SK-N-SH (cell line): Measurements from ENCODE around the gene EXOC4.
"Not testable (repeated sequence)": the region's sequence is repeated elsewhere in the genome, so short reads cannot be mapped to it uniquely, and the experiment has no call there.

ENCODE experiments used
- EP300 ChIP-seq, 2 experiments: IDR thresholded peaks; 2 replicates each; pipeline versions ENCODE4 v1.4.0 to v1.6.1; 2012; ENCODE audit warnings: borderline replicate concordance in 1 of 2, low read depth in 1 of 2, low read length in 1 of 2
- EZH2phosphoT487 ChIP-seq: fragments of 200-600 bp; sonication (generic); IDR thresholded peaks from 2 replicates; pipeline ENCODE4 v1.6.1; 2017; ENCODE audit warnings: low read depth, mixed run types, mild to moderate bottlenecking, antibody characterized with exemption, moderate library complexity, borderline replicate concordance
- JUND ChIP-seq: IDR thresholded peaks from 2 replicates; pipeline ENCODE4 v1.4.0; 2012
- RAD21 ChIP-seq: IDR thresholded peaks from 2 replicates; pipeline ENCODE4 v1.6.1; 2012; ENCODE audit warnings: mild to moderate bottlenecking, low read length
- RXRA ChIP-seq: IDR thresholded peaks from 2 replicates; pipeline ENCODE4 v1.4.0; 2012; ENCODE audit warnings: low read depth, mild to moderate bottlenecking, borderline replicate concordance
- SIN3A ChIP-seq: IDR thresholded peaks from 2 replicates; pipeline ENCODE4 v1.6.1; 2012; ENCODE audit warnings: low read depth, mild to moderate bottlenecking, low read length, moderate library complexity, borderline replicate concordance
- YY1 ChIP-seq: IDR thresholded peaks from 2 replicates; pipeline ENCODE4 v1.4.0; 2012; ENCODE audit warnings: low read depth, mild to moderate bottlenecking
- TF ChIP-seq, protein P1 (sequence below): fragments of 200-600 bp; sonication (generic); IDR thresholded peaks from 2 replicates; pipeline ENCODE4 v1.6.1; 2017; ENCODE audit warnings: antibody characterized with exemption, mild to moderate bottlenecking, moderate library complexity
- TF ChIP-seq, protein P2 (sequence below): IDR thresholded peaks from 2 replicates; pipeline ENCODE4 v1.6.1; 2012; ENCODE audit warnings: mild to moderate bottlenecking, low read depth, low read length, moderate library complexity
- TF ChIP-seq, protein P3 (sequence below): IDR thresholded peaks from 2 replicates; pipeline ENCODE4 v1.4.0; 2012; ENCODE audit warnings: low read depth

DNA sequence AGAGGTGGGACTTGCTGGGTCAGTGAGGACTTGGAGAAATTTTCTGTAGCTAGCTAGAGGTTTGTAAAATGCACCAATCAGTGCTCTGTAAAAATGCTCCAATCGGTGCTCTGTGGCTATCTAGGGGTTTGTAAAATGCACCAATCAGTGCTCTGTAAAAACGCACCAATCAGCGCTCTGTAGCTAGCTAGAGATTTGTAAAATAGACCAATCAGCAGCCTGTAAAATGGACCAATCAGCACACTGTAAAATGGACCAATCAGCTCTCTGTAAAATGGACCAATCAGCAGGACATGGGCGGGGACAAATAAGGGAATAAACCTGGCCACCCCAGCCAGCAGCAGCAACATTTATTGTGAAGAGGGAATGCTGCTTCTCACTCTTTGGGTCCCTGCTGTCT lies 526.7 kb downstream of the EXOC4 start:
- TF ChIP-seq, protein P1, sequence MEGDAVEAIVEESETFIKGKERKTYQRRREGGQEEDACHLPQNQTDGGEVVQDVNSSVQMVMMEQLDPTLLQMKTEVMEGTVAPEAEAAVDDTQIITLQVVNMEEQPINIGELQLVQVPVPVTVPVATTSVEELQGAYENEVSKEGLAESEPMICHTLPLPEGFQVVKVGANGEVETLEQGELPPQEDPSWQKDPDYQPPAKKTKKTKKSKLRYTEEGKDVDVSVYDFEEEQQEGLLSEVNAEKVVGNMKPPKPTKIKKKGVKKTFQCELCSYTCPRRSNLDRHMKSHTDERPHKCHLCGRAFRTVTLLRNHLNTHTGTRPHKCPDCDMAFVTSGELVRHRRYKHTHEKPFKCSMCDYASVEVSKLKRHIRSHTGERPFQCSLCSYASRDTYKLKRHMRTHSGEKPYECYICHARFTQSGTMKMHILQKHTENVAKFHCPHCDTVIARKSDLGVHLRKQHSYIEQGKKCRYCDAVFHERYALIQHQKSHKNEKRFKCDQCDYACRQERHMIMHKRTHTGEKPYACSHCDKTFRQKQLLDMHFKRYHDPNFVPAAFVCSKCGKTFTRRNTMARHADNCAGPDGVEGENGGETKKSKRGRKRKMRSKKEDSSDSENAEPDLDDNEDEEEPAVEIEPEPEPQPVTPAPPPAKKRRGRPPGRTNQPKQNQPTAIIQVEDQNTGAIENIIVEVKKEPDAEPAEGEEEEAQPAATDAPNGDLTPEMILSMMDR = not testable (repeated sequence)
- not testable (repeated sequence) for TF ChIP-seq SIN3A; EP300 (IDR thresholded peaks at IDR 0.05; ENCODE audit: borderline replicate concordance in 1 of 2, low read depth in 1 of 2, low read length in 1 of 2); EZH2phosphoT487; YY1; RAD21; JUND; RXRA
- TF ChIP-seq, protein P2, sequence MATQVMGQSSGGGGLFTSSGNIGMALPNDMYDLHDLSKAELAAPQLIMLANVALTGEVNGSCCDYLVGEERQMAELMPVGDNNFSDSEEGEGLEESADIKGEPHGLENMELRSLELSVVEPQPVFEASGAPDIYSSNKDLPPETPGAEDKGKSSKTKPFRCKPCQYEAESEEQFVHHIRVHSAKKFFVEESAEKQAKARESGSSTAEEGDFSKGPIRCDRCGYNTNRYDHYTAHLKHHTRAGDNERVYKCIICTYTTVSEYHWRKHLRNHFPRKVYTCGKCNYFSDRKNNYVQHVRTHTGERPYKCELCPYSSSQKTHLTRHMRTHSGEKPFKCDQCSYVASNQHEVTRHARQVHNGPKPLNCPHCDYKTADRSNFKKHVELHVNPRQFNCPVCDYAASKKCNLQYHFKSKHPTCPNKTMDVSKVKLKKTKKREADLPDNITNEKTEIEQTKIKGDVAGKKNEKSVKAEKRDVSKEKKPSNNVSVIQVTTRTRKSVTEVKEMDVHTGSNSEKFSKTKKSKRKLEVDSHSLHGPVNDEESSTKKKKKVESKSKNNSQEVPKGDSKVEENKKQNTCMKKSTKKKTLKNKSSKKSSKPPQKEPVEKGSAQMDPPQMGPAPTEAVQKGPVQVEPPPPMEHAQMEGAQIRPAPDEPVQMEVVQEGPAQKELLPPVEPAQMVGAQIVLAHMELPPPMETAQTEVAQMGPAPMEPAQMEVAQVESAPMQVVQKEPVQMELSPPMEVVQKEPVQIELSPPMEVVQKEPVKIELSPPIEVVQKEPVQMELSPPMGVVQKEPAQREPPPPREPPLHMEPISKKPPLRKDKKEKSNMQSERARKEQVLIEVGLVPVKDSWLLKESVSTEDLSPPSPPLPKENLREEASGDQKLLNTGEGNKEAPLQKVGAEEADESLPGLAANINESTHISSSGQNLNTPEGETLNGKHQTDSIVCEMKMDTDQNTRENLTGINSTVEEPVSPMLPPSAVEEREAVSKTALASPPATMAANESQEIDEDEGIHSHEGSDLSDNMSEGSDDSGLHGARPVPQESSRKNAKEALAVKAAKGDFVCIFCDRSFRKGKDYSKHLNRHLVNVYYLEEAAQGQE = not testable (repeated sequence)
- TF ChIP-seq, protein P3, sequence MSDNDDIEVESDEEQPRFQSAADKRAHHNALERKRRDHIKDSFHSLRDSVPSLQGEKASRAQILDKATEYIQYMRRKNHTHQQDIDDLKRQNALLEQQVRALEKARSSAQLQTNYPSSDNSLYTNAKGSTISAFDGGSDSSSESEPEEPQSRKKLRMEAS = not testable (repeated sequence)
